ENCODE results near the gene CCDC87.
A peak's percentile ranks its signal among the peaks of the same experiment; 100 is the strongest.
"Not testable (repeated sequence)": the region's sequence is repeated elsewhere in the genome, so short reads cannot be mapped to it uniquely, and the experiment has no call there.

The CCDC87 gene

DNA sequence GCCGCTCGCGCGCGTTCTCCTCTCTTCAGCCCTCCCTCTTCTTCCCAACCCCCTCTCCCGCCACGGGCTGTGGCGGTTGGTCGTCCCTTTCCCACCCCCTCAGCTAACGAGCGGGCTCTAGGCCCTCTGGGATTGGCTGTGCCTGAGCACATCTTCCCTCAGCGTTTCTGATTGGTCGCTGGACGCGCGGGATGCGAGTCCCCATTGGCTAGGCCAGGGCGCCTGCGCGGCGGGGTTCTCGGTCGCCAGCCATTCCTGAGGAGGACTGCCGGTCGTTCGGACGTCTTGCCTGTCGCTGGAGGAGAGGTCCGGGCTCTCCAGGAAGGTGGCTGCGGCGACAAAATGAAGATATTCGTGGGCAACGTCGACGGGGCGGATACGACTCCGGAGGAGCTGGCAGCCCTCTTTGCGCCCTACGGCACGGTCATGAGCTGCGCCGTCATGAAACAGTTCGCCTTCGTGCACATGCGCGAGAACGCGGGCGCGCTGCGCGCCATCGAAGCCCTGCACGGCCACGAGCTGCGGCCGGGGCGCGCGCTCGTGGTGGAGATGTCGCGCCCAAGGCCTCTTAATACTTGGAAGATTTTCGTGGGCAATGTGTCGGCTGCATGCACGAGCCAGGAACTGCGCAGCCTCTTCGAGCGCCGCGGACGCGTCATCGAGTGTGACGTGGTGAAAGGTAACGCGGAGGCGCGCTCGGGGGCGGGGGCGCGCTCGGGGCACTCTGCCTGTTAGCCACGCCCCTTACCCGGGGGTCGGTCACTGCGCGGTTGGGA, 23.7 kb upstream of the CCDC87 start, which contains the start of gene RBM14:
Gene RBM14, plus strand, starts transcription at position 252 of the 776 bp plus-strand sequence. Its CDS starts 91 bp downstream, at position 343.
- DNase-seq (ENCODE audit: low read depth in 2 of 2), result peak; percentile 96 to 97

DNA sequence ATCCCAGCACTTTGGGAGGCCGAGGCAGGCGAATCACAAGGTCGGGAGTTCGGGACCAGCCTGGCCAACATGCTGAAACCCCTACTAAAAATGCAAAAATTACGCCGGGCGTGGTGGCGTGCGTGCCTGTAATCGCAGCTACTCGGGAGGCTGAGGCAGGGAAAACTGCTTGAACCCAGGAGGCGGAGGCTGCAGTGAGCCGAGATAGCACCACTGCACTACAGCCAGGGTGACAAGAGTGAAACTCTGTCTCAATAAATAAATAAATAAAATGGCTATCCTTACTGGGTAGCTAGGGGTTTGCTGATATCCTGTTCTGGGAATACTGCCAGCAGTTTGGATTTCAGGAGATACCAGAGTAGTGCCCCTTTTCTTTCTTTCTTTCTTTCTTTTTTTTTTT, 21.2 kb upstream of the CCDC87 start:
- DNase-seq (ENCODE audit: low read depth in 2 of 2), result no peak

DNA sequence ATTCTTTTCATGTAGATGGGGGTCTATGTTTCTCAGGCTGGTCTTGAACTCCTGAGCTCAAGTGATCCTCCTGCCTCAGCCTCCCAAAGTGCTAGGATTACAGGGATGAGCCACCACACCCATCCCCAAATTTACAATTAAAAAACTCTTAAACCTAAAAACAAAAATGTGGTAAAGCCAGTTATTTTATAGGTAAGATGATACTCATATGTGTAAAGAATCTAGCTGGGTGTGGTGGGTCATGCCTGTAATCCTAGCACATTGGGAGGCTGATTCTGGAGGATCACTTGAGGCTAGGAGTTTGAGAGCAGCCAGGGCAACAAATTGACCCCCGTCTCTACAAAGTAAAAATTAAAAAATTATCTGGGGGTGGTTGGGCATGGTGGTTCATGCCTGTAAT, 19.6 kb upstream of the CCDC87 start:
- DNase-seq (ENCODE audit: low read depth in 2 of 2), result no peak

DNA sequence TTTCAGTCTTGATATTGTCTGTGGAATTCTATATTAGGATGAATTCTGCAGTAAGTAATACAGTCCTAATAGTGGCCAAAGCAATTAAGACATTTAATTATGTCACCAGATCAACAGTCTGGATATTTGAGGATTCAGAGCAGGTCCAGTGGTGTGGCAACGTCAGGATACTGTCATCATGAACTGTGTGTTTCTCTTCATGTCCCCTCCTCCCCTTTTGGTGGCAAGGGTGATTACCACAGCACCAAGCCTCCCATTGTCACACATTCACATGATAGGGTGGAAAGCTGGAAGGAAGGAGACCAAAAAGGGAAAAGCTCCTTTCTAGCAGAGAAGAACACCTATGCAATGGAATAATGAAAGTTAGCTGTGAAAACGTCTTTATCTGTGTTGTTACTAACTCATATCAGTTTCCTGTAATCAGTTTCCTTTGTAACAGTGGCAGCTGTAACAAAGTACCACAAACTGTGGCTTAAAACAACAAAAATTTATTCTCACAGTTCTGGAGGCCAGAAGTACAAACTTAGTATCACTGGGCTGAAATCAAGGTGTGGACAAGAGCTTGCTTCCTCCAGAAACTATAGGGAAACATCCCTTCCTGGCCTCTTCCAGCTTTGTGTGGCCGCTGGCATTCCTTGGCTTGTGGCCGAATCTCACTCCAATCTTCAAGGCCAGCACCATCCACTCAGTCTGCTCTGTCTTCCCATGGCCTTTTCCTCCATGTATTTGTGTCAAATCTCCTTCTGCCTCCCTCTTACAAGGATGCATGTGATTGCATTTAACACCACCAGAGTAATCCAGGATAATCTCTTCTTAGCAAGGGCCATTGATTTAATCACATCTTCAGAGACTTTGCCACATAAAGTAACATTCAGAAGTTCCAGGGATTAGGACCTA, 17.1 kb upstream of the CCDC87 start:
- DNase-seq (ENCODE audit: low read depth in 2 of 2), result no peak

DNA sequence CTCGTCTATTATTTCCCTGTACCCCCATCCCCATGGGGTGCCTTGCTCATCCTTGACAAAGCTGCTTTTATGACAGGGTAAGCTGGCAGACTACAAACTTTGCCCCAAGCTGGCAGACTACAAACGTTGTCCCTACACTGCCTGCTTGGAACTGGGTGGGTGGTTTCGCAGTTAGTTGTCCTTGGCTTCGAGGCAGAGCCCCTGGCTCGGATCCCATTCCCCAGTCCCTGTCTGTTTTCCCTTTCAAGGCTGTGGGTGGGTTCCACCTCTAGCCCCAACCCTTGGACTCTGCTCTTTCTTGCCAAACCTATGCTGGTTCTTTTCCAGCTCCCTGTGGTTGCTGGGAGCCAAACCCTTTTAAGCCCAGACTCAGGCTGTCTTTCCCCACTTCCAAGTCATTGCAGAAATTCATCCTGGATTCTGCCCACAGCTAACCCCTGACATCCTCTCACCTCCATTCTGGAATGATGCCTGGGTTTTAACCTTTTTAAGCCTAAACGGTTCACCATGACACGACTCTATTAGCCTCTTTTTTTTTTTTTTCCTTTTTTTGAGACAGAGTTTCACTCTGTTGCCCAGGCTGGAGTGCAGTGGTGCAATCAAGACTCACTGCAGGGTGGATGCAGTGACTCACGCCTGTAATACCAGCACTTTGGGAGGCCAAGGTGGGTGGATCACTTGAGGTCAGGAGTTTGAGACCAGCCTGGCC, 14.4 kb upstream of the CCDC87 start:
- no peak for DNase-seq (ENCODE audit: low read depth in 2 of 2)

DNA sequence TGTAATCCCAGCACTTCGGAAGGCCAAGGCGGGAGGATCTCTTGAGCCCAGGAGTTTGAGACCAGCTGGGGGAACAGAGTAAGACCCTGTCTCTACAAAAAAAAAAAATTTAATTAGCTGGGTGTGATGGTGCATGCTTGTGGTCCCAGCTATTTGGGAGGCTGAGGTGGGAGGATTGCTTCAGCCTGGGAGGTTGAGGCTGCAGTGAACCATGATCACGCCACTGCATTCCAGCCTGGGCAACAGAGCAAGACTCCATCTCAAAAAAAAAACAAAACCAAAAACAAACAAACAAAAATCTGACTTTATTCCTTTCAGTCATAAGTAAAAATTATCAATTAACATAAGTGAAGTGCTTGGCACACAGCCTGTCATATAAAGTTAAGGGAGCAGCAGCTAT, 13.7 kb upstream of the CCDC87 start:
- not testable (repeated sequence) for DNase-seq (ENCODE audit: low read depth in 2 of 2)

DNA sequence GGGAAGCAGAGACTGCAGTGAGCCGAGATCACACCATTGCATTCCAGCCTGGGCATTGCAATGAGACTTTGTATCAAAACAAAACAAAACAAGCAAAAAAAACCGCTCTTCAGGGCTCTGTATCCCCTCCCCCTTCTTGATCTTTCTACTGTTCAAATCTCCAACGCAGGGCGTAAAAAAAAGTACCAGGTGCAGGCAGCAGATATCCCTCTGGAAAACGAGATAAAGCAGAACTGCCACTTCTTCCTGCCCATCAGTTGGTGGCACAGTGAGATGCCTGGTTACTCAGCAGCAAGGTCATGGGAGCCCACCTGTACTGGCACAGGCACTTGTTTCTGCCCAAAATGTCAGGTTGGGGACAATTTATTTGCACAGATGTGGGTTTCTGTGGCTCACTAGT, 11.3 kb upstream of the CCDC87 start:
- no peak for DNase-seq (ENCODE audit: low read depth in 2 of 2)

DNA sequence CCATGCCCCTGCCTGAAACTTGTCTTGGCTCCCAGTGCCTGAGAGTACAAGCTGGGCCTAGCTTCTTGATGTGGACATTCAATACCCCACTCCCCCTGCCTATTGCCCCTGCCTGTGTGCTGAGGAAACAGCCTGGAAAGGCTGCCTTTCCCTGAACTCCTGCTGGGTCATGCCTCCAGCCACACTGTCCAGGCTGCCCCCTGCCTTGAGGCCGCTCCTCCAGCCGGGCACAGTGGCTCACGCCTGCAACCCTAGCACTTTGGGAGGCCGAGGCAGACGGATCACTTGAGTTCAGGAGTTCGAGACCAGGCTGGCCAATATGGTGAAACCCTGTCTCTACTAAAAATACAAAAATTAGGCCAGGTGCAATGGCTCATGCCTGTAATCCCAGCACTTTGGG, 10.2 kb upstream of the CCDC87 start:
- DNase-seq (ENCODE audit: low read depth in 2 of 2), result no peak

DNA sequence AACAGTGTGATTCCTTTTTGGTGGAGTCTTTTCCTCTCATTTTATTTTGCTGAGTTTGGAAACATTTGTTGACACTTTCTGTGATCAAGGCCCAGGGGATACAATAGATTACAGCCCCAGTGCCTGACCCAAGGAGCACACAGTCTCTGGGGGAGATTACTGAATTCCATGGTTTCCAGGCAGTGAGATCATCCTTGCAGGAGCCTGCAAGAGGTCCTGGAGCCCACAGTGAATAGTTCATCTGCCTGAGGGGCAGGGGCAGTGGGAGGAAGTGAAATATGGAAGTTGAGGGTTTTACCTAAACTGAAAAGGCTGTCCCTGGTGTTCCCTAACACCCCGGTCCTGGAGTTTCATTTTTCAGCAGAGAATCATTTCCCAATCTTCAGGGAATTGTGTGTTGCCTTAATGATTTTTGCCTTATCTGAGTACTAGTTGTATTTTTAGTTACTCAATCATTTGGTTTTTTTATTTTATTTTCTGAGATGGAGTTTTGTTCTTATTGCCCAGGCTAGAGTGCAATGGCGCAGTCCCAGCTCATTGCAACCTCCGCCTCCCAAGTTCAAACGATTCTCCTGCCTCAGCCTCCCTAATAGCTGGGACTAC, 7.9 kb upstream of the CCDC87 start:
- DNase-seq (ENCODE audit: low read depth in 2 of 2), result no peak

DNA sequence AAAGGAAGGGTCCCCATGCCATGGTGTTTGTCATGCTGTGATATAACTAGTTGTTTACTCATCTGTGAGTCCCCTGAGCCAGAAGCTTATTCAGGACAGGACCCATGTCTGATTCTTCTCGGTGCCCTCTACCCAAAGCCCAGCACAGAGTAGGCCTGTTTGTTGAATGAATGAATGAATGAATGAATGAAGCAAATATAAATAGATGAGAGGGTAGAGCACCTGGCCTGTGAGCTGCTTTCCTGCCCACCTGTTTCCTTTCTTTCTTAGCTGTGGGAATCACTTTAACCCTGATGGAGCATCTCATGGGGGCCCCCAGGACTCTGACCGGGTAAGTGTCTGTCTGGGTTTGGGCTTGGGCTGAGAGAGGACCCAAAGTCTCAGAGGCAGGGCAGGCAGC, 7.4 kb upstream of the CCDC87 start:
- no peak for DNase-seq (ENCODE audit: low read depth in 2 of 2)

DNA sequence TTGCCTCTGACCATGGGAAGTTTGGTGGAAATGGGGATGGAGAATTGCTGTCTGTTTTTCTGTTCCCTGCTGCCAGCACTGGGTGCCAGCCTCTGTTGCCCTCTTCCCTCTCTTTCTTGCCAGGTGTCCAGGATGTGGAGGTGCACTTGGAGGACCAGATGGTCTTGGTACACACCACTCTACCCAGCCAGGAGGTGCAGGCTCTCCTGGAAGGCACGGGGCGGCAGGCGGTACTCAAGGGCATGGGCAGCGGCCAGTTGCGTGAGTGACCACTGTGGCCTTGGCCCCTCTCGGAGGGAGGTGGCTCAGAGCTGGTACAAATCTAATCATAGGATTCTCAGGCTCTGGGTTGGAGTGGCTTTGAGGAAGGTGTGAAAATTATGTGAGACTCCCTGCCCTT, 6.1 kb upstream of the CCDC87 start:
- no peak for DNase-seq (ENCODE audit: low read depth in 2 of 2)

DNA sequence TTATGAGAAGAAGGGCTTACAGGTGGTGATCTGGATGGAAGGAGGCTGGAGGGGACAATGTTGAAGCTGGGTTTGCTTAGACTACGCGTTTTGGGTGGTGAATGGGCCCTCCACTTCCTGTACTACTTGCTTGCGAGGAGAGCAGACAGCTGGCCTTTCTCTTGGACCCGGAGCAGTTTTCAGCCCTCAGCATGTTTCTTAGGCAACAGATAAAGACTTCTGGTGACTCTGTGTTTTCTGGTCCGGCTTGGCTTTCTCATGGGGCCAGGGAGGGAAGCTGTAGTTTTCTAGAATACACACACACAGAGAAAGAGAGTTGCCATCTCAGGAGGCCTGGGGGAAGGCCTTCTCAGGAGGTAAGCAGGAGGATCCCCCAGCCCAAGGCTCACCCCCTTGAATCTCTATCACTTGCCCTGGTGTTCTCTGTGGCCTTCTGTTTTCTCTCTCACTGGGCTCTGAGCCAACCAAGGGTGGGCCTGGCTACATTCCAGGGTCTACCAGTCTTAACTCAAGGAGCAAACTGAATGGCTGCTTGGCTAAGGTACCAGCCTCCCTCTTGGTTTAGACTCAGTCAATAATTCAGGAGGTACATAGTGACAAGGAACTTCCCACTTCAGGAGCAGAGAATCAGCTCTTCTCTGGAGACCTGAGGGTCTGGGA, 2.5 kb upstream of the CCDC87 start:
- no peak for DNase-seq (ENCODE audit: low read depth in 2 of 2)

DNA sequence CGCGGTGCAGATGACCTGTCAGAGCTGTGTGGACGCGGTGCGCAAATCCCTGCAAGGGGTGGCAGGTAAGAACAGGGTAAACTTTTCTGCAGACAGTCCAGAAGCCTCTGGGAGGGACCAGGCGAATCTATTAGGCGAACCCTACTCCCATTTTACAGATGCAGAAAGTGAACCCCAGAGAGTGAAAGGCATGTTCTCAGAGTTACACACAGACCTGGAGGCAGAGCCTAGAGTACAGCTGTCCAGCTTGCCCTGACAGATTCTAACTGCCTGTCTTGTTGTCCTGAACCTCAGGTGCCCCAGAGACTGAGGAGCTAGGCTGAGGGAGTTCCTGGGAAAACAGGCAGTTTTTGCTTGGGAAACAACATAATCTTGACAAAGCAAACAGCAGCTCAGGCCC, 787 bp upstream of the CCDC87 start:
- DNase-seq (ENCODE audit: low read depth in 2 of 2), result no peak

DNA sequence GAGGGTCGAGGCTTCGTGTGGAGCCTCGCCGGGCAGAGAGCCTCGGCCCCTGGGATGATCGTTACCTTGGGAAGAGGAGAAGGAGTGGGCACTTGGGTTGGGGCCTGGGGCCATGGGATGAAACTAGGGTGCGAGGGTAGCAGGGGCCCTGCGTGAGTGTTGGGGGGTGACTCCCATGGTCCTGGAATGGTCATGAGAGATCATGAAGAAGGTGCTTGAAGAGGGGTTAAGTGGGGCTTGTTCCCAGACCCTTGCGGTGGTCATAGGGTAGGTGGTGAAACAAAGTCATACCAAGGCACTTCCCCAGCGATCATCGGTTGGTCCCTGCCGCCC, 406 bp upstream of the CCDC87 start:
- no peak for DNase-seq (ENCODE audit: low read depth in 2 of 2)

DNA sequence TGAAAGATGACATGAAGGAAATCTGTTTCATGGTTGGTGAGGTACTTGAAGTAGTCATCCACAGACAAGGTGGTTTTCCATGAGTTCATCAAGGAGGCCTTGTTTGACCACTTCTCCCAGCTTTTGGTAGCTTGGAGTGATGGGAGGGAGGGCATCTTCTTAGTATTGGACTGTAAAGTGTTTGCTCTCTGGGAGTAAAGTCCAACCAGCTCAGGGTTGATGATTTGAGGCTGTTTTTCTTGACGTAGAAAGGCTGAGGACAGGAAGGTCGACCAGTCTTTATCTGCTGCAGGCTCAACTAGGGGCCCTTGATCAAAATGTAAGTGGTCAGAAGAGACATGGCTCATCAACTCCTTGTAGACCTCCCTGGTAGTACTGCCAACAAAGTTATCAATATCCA, 1.7 kb downstream of the CCDC87 start:
- no peak for DNase-seq (ENCODE audit: low read depth in 2 of 2)

DNA sequence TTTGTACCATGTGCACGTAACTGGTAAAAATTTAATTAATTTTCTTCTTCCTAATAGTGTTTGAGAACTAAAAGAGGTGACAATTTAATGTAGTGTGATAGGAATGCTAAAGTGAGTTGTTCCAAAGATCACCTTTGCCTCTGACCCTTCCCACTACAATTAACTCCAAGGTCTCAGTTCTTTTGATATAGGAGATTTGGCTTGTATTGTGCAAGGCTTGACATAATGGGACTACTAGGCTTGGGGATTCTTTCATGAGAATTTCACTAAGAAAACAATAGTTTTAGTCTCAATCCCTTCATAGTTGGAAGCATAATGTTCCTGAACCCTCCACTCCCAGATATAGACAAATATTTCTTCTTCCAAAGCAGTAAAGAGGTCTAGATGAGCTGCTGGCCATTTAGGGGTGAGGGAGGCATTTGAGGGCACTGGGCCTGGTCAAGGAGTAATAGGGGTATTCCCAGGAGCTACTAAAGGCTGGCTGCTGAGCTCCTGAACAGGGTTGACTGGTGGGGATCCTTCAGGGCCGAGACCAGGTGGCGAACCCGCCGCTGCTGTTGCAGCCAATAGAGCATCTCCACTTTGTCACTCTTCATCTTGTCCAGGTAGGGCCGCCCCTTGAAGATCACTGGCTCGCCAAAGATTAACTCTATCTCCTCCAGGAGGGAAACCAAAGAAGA, 2.7 kb downstream of the CCDC87 start:
- DNase-seq (ENCODE audit: low read depth in 2 of 2), result no peak

DNA sequence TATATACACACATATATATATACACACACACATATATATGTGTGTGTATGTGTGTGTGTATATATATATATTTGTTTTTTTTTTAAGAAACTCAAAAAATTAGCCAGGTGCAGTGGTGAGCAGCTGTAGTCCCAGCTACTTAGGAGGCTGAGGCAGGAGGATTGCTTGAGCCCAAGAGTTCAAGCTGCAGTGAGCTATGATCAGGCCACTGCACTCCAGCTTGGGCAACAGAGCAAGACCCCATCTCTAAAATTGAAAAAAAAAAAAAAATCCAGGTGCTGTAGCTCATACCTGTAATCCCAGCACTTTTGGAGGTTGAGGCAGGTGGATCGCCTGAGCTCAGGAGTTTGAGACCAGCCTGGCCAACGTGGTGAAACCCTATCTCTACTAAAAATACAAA, 3.5 kb downstream of the CCDC87 start:
- DNase-seq (ENCODE audit: low read depth in 2 of 2), result not testable (repeated sequence)

DNA sequence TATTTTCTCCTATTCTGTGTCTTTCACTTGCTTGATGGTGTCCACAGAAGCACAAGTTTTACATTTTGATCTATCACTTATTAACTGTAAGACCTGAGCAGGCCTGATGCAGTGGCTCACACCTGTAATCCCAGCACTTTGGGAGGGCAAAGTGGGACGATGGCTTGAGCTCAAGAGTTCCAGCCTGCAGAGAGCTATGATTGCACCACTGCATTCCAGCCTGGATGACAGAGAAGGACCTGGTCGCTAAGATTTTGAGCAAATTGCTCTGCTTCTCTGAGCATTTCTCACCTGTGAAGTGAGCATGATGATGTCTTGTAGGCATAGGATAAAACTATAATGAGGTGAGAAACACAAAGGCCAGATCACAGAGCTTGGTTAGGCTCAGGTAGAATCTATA, 6.7 kb downstream of the CCDC87 start:
- DNase-seq (ENCODE audit: low read depth in 2 of 2), result no peak

DNA sequence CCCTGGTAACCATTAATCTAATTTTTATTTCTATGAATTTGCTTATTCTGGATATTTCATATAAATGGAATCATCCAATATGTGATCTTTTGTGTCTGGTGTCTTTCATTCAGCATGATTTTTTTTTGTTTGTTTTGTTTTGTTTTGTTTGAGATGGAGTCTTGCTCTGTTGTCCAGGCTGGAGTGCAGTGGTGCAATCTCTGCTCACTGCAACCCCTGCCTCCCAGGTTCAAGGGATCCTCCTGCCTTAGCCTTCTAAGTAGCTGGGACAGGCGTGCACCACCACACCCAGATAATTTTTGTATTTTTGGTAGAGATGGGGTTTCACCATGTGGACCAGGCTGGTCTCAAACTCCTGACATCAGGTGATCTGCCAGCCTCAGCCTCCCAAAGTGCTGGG, 7.4 kb downstream of the CCDC87 start:
- DNase-seq (ENCODE audit: low read depth in 2 of 2), result not testable (repeated sequence)

DNA sequence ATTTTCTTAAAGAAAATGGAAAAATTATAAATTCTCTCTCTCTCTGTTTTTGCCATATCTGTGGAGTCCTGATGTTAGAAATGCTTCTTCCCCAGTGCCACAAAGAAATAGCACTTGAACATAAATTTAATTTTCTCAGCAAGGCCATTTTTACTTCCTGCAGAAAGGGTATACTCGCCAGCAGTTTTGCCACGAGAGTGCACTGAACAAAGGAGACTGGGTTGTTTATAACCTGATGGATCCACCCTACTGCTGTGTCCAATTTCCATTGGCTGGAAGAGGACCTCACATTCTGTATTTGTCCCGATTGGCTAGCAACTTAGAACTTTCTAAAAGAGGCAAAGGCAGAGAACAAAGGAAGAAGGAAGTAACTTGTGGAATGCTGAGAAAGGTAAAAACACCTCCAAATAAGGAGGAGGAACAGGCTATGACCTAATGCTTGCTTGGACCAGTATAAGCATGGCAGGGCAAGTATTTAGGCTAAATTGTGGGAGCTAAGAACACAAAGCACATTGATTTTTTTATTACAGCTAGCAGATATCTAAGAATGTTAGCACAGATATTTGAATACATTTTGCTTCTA, 10.2 kb downstream of the CCDC87 start:
- DNase-seq (ENCODE audit: low read depth in 2 of 2), result not testable (repeated sequence)

DNA sequence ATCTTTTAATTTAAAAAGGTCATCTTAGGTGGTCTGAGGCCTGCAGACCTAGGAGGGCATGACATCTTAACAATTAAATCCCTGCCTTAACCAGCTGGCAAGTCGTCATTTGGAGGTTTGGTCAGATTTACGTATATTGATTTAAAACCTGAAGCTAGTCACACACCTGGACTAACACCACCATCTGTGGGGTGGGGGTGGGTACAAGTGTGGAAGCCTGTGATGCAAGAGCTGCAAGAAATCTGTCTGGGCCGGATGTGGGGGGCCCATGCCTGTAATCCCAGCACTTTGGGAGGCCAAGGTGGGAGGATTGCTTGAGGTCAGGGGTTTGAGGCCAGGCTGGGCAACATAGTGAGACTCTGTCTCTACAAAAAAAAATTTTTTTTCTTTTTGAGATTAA, 11.6 kb downstream of the CCDC87 start:
- no peak for DNase-seq (ENCODE audit: low read depth in 2 of 2)
